ENCODE measurements around the gene EVPL.
"Not testable (repeated sequence)": the region's sequence is repeated elsewhere in the genome, so short reads cannot be mapped to it uniquely, and the experiment has no call there.

EVPL gene

GRCh38 chr17:76027159-76027839 lies at the start of gene EVPL:
TSS of gene EVPL (minus strand) at chr17:76027306. CDS start at chr17:76027198, 108 bp downstream.
- no peak within 1 kb of the TSS for H3K27ac Mint-ChIP-seq

DNA sequence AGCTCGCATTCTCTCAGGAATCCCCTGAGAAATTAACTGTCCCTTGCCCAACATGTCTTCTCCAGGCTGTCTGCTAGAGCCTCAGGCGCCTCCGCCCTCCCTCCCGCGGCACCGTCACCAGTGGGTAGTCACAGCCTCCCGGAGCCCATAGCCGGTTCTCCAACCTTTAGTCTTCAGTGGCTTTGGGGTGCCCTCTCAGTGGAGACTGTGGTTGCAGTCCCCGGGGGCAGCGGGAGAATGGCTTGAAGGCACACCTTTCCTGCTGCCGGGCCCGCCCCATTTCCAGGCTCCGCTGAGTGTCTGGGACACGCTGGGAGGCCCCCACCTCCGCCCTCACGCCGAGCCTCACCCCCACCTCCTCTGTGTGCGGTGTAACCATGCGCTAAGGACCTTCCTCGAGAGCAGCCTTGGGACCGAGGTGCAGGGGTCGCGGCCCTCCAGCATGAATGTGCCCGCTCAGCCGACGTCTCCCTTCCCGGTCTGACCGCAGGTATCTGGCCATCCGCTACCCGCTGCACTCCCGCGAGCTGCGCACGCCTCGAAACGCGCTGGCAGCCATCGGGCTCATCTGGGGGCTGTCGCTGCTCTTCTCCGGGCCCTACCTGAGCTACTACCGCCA lies 49.1 kb upstream of the EVPL start:
- Mint-ChIP-seq H3K36me3 (no peaks in the 10 kb centered on the region), H3K9me3 (ENCODE audit: low read depth) (no peaks in the 10 kb centered on the region), H3K4me1 (ENCODE audit: low read depth) (peaks cover 51% of the 10 kb centered on the region), H3K27ac (no peak overlapping the region), H3K4me3 (peak overlapping the region; percentile 76), H3K27me3 (peaks cover 11% of the 10 kb centered on the region)

More at GRCh38 chr17:76027159-76027839, at the start of gene EVPL:
- no peaks in the 10 kb centered on the region for H3K36me3 Mint-ChIP-seq
- H3K9me3 Mint-ChIP-seq (ENCODE audit: low read depth), result no peaks in the 10 kb centered on the region
- no peak within 1 kb of the TSS for H3K4me3 Mint-ChIP-seq
- no peaks in the 10 kb centered on the region for H3K27me3 Mint-ChIP-seq
- peaks cover 37% of the 10 kb centered on the region for H3K4me1 Mint-ChIP-seq (ENCODE audit: low read depth)

DNA sequence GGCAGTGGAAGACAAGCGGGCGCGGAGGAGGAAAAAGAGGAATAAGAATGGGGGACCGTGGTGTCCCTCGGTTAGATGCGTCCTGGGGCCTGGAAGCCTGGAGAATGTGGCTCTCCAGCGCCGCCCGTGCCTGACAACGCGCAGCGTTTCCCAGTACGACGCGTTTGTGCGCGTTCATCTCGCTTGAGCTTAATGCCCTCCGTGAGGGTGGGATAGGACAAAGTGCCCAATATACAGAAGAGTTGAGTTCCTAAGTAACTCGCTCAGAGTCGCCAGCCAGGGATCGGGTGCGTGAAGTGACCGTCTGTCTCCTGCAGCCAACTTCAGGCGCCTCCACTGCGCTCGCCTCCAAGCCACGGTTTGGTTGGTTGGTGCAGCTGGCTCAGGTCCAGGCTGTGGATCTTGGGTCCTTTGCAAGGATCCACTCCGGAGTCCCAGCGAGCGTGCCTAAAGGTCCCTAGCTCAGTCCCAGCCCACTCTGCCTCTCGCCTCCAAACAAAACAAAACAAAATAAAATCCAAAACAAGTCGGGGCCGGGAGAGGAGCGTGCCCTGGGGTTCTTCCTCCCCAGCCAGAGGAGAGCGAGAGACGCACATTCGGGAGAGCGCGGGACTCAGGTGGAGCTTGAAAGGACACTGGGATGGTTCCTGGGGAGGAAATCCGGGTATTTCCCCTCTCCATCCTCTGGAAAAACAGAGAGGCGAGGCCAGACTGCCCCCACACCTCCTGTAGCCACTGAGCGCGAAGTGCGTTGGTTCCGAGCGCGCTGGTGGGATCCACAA lies 48.4 kb upstream of the EVPL start:
- Mint-ChIP-seq H3K27ac (peak overlapping the region; percentile 41), H3K9me3 (ENCODE audit: low read depth) (no peaks in the 10 kb centered on the region), H3K27me3 (peaks cover 11% of the 10 kb centered on the region), H3K4me1 (ENCODE audit: low read depth) (peaks cover 56% of the 10 kb centered on the region), H3K36me3 (no peaks in the 10 kb centered on the region), H3K4me3 (peak overlapping the region; percentile 85)

GRCh38 chr17:76074390-76075363 lies 47.6 kb upstream of the EVPL start, which contains the start of gene GALR2:
TSS of gene GALR2 (plus strand) at chr17:76074781. CDS start at chr17:76074884, 103 bp downstream.
- H3K4me3 Mint-ChIP-seq, result peak within 1 kb of the TSS; percentile 85
- peaks cover 2% of the 10 kb centered on the region for H3K36me3 Mint-ChIP-seq
- H3K27me3 Mint-ChIP-seq, result peaks cover 11% of the 10 kb centered on the region
- H3K9me3 Mint-ChIP-seq (ENCODE audit: low read depth), result no peaks in the 10 kb centered on the region
- peak within 1 kb of the TSS; percentile 41 for H3K27ac Mint-ChIP-seq
- peaks cover 64% of the 10 kb centered on the region for H3K4me1 Mint-ChIP-seq (ENCODE audit: low read depth)

DNA sequence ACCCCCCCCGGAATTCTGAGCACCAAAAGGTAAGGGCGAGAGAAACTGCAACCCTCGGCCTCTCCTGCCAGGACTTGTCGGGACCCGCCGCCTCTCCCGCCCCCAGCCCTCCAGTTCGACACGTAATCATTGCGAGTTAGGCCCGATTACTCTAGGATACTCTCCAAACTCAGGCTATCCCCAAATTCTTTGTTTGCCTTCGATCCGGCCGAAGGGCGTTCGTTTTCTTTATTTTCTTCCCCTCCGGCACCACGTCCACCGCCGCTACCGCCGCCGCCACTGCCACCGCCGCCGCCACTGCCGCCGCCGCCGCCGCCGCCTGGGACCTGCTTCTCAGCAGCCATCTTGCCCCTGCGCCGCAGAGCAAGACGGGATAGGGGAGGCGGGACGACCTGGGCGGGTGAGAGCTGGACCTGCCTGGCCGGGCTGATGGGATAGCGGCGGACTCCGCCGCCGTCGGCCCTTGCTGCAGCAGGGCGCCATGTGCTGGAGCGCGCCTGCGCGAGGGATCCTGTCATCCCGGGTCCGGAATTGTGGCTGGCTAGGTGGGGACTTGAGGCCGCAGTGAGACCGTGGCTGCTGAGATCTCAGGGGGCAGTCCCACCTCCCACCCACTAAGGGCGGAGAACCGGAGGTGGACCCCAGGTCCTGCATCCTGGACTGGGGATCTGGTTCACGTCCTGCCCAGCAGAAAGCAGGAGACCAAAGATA lies 45.2 kb upstream of the EVPL start, which contains the start of gene SRP68:
SRP68 (minus strand) TSS at position 370 of the 711 bp plus-strand sequence; CDS start at position 344, 26 bp downstream.
- Mint-ChIP-seq H3K27me3 (peaks cover 11% of the 10 kb centered on the region), H3K9me3 (ENCODE audit: low read depth) (no peaks in the 10 kb centered on the region), H3K4me3 (peak within 1 kb of the TSS; percentile 97), H3K27ac (peak within 1 kb of the TSS; percentile 99), H3K4me1 (ENCODE audit: low read depth) (peaks cover 52% of the 10 kb centered on the region), H3K36me3 (peaks cover 2% of the 10 kb centered on the region)

DNA sequence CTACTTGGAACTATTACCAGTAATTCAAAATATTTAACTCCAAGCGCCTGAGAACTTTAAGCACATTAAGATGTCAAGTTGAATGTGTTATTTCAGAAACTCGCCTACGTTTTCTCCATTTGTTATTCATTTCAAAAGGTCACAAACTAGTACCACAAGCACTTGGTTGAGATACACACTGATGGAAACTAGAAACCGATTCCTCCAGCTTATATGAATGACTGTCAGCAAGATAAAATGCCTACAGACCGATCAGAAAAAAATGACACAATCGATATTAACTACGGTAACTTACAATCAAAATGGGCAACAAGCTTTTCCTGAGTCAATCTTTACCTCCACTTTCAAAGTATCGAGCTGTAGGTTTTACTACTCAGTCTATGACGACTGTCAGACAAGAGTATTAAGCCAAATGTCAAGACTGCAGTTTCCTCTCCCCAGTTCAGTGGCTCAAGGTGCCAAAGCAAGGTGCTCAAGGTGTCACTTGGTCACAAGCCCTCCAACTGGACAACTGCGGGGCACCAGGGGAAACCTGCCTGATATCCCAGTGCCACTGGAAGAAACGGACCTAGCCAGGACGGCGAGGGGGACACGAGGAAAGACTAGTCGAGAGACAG lies 44.5 kb upstream of the EVPL start:
- H3K9me3 Mint-ChIP-seq (ENCODE audit: low read depth), result no peaks in the 10 kb centered on the region

DNA sequence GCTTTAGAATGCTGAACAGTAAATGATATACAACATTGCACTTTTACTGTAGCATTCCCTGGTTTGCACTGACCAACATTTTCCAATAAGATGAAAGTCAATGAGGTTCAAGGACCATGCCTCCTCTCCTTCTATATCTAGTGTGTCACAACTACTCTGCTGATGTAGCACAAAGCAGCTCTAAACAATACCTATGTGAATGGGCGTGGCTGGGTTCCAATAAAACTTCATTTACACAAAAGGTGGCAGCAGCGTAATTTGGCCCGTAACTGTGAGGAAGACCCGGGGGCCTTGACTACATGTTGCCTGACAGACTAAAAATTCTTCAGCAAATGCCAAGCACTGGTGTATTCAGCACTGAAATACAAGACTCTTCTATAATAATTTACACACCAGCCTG lies 38.7 kb upstream of the EVPL start:
- H3K27ac Mint-ChIP-seq, result peak overlapping the region; percentile 46
- peaks cover 15% of the 10 kb centered on the region for H3K36me3 Mint-ChIP-seq
- no peak overlapping the region for H3K4me3 Mint-ChIP-seq
- peaks cover 30% of the 10 kb centered on the region for H3K4me1 Mint-ChIP-seq (ENCODE audit: low read depth)
- H3K27me3 Mint-ChIP-seq, result no peaks in the 10 kb centered on the region
- no peaks in the 10 kb centered on the region for H3K9me3 Mint-ChIP-seq (ENCODE audit: low read depth)

More for the DNA sequence above, 44.5 kb upstream of the EVPL start:
- peaks cover 4% of the 10 kb centered on the region for H3K36me3 Mint-ChIP-seq
- peak overlapping the region; percentile 99 for H3K27ac Mint-ChIP-seq
- H3K4me3 Mint-ChIP-seq, result peak overlapping the region; percentile 97
- H3K27me3 Mint-ChIP-seq, result peaks cover 10% of the 10 kb centered on the region
- H3K4me1 Mint-ChIP-seq (ENCODE audit: low read depth), result peaks cover 49% of the 10 kb centered on the region

DNA sequence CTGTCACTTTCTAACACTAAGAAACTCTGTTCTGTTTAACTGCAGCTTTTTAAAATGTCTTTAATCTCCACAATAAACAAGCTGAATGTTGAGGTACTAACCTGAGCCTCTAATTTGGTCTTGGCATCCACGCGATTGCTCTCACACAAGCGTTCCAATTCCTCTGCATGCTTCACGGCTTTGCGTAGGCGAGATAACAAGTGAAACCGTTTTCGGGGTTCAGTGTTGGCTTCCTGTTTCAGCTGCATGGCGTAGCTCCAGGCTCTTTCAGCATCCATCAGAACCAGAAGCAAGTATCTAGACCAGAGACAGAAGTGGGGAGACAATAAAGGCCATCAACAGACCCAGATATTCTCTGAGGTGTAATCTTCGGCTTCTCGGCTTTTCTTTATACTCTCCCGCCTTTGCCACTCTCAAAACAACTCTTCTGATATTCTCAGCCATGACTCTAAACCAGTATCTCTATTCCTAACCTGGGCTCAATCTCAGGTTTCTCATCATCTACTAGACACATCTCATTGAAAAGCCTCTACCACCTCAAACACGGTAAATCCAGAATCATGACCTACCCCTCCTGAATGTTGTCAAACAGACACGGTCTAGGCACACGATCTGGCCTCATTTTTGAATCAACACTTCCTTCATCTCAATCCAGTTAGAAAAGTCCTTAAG lies 36.9 kb upstream of the EVPL start:
- Mint-ChIP-seq H3K9me3 (ENCODE audit: low read depth) (no peaks in the 10 kb centered on the region), H3K4me3 (peak overlapping the region; percentile 66)

DNA sequence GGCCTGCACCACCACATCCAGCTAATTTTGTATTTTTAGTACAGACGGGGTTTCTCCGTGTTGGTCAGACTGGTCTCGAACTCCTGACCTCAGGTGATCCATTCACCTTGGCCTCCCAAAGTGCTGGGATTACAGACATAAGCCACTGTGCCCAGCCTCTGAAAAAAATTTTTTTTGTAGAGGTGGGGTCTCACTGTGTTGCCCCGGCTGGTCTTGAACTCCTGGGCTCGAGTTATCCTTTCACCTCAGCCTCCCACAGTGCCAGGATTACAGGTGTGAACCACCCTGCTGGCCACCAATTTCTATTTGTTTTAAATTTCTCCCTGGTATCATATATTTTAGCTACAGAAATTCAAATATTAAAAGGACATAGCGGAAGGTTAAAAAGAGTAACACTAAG lies 31.2 kb upstream of the EVPL start:
- H3K27me3 Mint-ChIP-seq; H3K4me3 Mint-ChIP-seq; H3K9me3 Mint-ChIP-seq (ENCODE audit: low read depth); H3K27ac Mint-ChIP-seq: not testable (repeated sequence)
- peaks cover 11% of the 10 kb centered on the region for H3K4me1 Mint-ChIP-seq (ENCODE audit: low read depth)
- peaks cover 11% of the 10 kb centered on the region for H3K36me3 Mint-ChIP-seq

More for the DNA sequence above, 36.9 kb upstream of the EVPL start:
- Mint-ChIP-seq H3K36me3 (peaks cover 17% of the 10 kb centered on the region), H3K27me3 (no peaks in the 10 kb centered on the region), H3K27ac (peak overlapping the region; percentile 18), H3K4me1 (ENCODE audit: low read depth) (peaks cover 20% of the 10 kb centered on the region)

- Mint-ChIP-seq H3K9me3 (ENCODE audit: low read depth) (no peaks in the 10 kb centered on the region), H3K4me1 (ENCODE audit: low read depth) (peaks cover 11% of the 10 kb centered on the region), H3K27me3 (no peaks in the 10 kb centered on the region), H3K36me3 (peaks cover 9% of the 10 kb centered on the region), H3K27ac (no peak overlapping the region), H3K4me3 (no peak overlapping the region)
Observed at GRCh38 chr17:76056882-76057281, 29.8 kb upstream of the EVPL start.

GRCh38 chr17:76054112-76054476 lies 27.0 kb upstream of the EVPL start:
- Mint-ChIP-seq H3K36me3 (peaks cover 9% of the 10 kb centered on the region), H3K9me3 (ENCODE audit: low read depth) (no peaks in the 10 kb centered on the region), H3K27ac (peak overlapping the region; percentile 61), H3K4me1 (ENCODE audit: low read depth) (peaks cover 23% of the 10 kb centered on the region), H3K4me3 (no peak overlapping the region), H3K27me3 (no peaks in the 10 kb centered on the region)

GRCh38 chr17:76053246-76054111 lies 26.4 kb upstream of the EVPL start:
- Mint-ChIP-seq H3K27ac (peak overlapping the region; percentile 61), H3K27me3 (no peaks in the 10 kb centered on the region), H3K9me3 (ENCODE audit: low read depth) (no peaks in the 10 kb centered on the region), H3K4me3 (no peak overlapping the region), H3K36me3 (peaks cover 8% of the 10 kb centered on the region), H3K4me1 (ENCODE audit: low read depth) (peaks cover 29% of the 10 kb centered on the region)
